SH-SY5Y (cell line): ENCODE data around the gene MYMK.

Source experiments
- GATA2 ChIP-seq: IDR thresholded peaks from 2 replicates; pipeline ENCODE4 v1.6.1; 2011; ENCODE audit warnings: mild to moderate bottlenecking, low read depth, low read length
- GATA3 ChIP-seq: IDR thresholded peaks from 2 replicates; pipeline ENCODE4 v1.6.1; 2011; ENCODE audit warnings: low read depth, mild to moderate bottlenecking, low read length, moderate library complexity

- no peak for TF ChIP-seq GATA2
- TF ChIP-seq GATA3: no peak
Observed at GRCh38 chr9:133570691-133571080, 45.9 kb upstream of the MYMK start.
